GM21381 (cell line): Measurements from ENCODE around the gene TCHH.
"Not testable (repeated sequence)": the region's sequence is repeated elsewhere in the genome, so short reads cannot be mapped to it uniquely, and the experiment has no call there.

ENCODE experiments used
- ATAC-seq: cut with Tn5 transposase; IDR thresholded peaks from one replicate; pipeline ENCODE4 v1.9.1; 2021; ENCODE audit warnings: mild to moderate bottlenecking, moderate library complexity; ENCODE audit not compliant: unreplicated experiment

The TCHH gene

GRCh38 chr1:152115344-152115743, at the start of gene TCHH:
TSS of gene TCHH (minus strand) at chr1:152115444. CDS start at chr1:152114080, 1,364 bp downstream.
- no peak for ATAC-seq

- ATAC-seq = no peak
Measured at GRCh38 chr1:152164517-152165136, 49.4 kb upstream of the TCHH start.

GRCh38 chr1:152162792-152163463, 47.7 kb upstream of the TCHH start:
- ATAC-seq = no peak

- no peak for ATAC-seq
Measured at GRCh38 chr1:152160576-152160975, 45.3 kb upstream of the TCHH start.

- ATAC-seq = no peak
Measured at GRCh38 chr1:152159144-152159543, 43.9 kb upstream of the TCHH start, which contains the start of gene RPTN. TSS of gene RPTN (minus strand) at chr1:152159228. CDS start at chr1:152157889, 1,339 bp downstream.

GRCh38 chr1:152153996-152154395, 38.8 kb upstream of the TCHH start:
- ATAC-seq = no peak

- ATAC-seq = no peak
Measured at GRCh38 chr1:152151646-152152045, 36.4 kb upstream of the TCHH start.

- no peak for ATAC-seq
Measured at GRCh38 chr1:152148981-152149380, 33.7 kb upstream of the TCHH start.

GRCh38 chr1:152148051-152148450, 32.8 kb upstream of the TCHH start:
- no peak for ATAC-seq

GRCh38 chr1:152145769-152146168, 30.5 kb upstream of the TCHH start:
- ATAC-seq = no peak

- ATAC-seq = not testable (repeated sequence)
Measured at GRCh38 chr1:152144674-152145183, 29.5 kb upstream of the TCHH start.

GRCh38 chr1:152143150-152143887, 28.1 kb upstream of the TCHH start:
- ATAC-seq = peak; percentile 55

- ATAC-seq = no peak
Measured at GRCh38 chr1:152141971-152142584, 26.8 kb upstream of the TCHH start.

GRCh38 chr1:152137215-152137614, 22.0 kb upstream of the TCHH start:
- no peak for ATAC-seq

- no peak for ATAC-seq
Measured at GRCh38 chr1:152130186-152130585, 14.9 kb upstream of the TCHH start.

- ATAC-seq = no peak
Measured at GRCh38 chr1:152127673-152128072, 12.4 kb upstream of the TCHH start.

- ATAC-seq = no peak
Measured at GRCh38 chr1:152125834-152126443, 10.7 kb upstream of the TCHH start.

GRCh38 chr1:152118915-152119314, 3.7 kb upstream of the TCHH start:
- no peak for ATAC-seq

- no peak for ATAC-seq
Measured at GRCh38 chr1:152112885-152113432, 2.3 kb downstream of the TCHH start.

GRCh38 chr1:152112101-152112884, 3.0 kb downstream of the TCHH start:
- no peak for ATAC-seq
